Sciatic nerve (tissue), 2 donors: Measurements from ENCODE around the gene STK39. TPM values are rescaled to one million over a fixed set of nuclear protein-coding genes. Genes with fewer than 3 reads are reported as not detected.
A peak's percentile ranks its signal among the peaks of the same experiment; 100 is the strongest.

Experiments used
- ATAC-seq: fragments of 200-7000 bp; cut with Tn5 transposase; one replicate; pipeline ENCODE4 v1.9.1; 2020; ENCODE audit warnings: mild to moderate bottlenecking, moderate library complexity
- DNase-seq: peaks from one replicate; pipeline ENCODE4 v3.0.0-alpha.2; 2020; ENCODE audit warnings: low spot score
- intact Hi-C: fragments of 100-400 bp; cut with DNase I; formaldehyde crosslinking; loops from one replicate; pipeline ENCODE4 v1.14.2; 2022
- total RNA-seq: library from RNA; stranded (reverse); fragmentation: NEBNext Ultra II Directional; extraction: Animal tissue kit (Norgen Biotek cat#: 25700); gene quantifications from one replicate; pipeline ENCODE4 v1.2.1, GENCODE V29; 2021
- donor health status: DM: no; HTN: no; CAD: no.
- donor health status: DM: no; HTN: no; CAD: no.

STK39 gene
- total RNA-seq, 1 donor from 2014 or later, result 19.0 TPM

DNA sequence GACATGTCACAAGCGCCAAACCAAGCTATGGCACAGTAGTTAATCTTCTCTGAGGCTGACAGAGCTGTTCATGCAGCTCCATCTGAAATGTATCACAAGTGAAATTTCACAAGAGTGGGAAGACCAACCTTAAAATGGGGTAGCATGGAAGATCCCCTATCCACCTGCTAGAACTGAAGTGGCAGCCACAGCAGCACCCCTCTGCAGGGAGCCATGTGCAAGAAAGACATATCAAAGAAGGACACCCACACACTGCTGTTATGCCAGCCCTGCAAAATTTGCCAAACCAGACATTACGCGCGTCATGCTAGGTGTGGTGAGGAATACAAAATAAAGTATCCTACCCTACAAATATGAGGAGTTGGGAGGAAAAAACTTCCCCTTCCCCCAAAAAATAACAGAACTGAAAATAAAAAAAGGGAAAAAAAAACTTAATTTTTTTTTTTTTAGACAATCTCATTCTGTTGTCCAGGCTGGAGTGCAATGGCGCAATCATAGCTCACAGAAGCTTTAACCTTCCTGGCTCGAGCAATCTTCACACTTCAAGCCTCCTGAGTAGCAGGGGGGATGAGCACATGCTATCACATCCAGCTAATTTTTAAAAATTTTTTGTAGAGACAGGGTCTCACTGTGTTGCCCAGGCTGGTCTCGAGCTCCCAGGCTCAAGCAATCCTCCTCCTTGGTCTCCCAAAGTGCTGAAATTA, 76.2 kb downstream of the STK39 start:
- DNase-seq (no peak), ATAC-seq (no peak)
- intact Hi-C loops, result no loop called here

- DNase-seq, result no peak
- intact Hi-C loops, result no loop called here
- ATAC-seq, result no peak
Observed at GRCh38 chr2:168169097-168169745, 78.2 kb downstream of the STK39 start.

- intact Hi-C loops, result no loop called here
- ATAC-seq (no peak), DNase-seq (no peak)
Observed at GRCh38 chr2:168167511-168168263, 79.7 kb downstream of the STK39 start.

GRCh38 chr2:168166902-168167510, 80.4 kb downstream of the STK39 start:
- no peak for DNase-seq
- intact Hi-C loops, result no loop called here
- ATAC-seq, result no peak

- ATAC-seq, result peak; percentile 34
- intact Hi-C loops, result no loop called here
- no peak for DNase-seq
Observed at GRCh38 chr2:168165985-168166901, 81.2 kb downstream of the STK39 start.

DNA sequence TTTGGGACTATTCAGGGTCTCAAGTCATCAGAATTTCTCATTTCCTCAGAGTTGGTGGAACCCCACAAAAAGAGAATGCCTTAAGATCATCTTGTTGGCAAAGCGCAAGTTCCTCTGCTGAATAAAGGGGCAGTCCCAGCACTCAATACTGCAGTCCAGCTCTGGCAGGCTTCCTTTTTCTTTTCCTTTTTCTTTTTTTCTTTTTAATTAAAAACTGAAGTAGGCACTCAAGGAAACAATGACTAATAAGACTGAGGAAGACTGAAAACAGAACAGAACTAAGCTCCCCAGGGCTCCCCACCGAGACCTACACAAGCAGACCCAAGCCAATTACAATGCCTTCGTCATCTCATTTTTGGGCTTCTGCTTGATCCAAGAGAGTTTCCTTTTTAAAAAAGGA, 82.0 kb downstream of the STK39 start:
- peak; percentile 85 for ATAC-seq
- DNase-seq, result no peak
- intact Hi-C loops, result no loop called here

- no peak for ATAC-seq
- DNase-seq, result no peak
- intact Hi-C loops, result no loop called here
Observed at GRCh38 chr2:168160897-168161296, 86.5 kb downstream of the STK39 start.

- ATAC-seq, result peak; percentile 67
- intact Hi-C loops, result no loop called here
- no peak for DNase-seq
Observed at GRCh38 chr2:168159754-168160585, 87.4 kb downstream of the STK39 start.

DNA sequence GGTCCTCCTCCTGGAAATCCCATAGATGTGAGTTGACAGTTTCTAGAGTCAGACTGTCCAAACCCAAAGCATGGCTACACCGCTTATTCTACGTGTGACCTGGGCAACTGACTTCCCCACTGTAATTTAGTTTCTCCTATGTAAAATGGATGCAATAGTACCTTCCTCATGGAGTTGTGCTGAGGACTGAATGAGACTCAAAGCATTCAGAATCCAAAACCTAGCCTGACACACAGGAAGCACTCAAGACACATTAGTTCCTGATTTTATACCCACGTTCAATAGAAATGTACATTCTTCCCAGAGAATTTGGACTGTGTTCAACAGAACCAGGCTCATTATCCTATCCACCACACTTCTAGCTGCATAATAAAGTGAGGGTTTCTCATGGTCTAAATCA, 88.8 kb downstream of the STK39 start:
- intact Hi-C loops, result no loop called here
- no peak for ATAC-seq
- no peak for DNase-seq

DNA sequence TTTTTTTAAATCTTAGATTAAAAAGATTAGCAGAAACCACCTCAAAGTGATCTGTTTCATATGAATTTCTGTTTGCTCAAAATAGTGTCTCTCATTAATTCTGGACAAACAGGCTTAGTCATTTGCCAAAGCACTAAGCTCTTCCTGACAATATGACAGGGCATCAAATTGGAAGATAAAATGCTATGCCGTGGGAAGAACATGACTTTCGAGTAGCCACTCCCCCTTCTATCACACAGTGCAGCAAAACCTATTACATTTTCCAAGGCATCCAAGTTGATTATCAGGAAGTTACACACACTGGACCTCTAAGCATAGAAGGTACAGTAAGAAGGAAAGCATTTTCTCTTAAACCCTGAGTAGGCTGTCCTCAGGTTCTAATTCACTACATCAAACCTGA, 89.5 kb downstream of the STK39 start:
- intact Hi-C loops, result no loop called here
- no peak for DNase-seq
- ATAC-seq, result no peak

DNA sequence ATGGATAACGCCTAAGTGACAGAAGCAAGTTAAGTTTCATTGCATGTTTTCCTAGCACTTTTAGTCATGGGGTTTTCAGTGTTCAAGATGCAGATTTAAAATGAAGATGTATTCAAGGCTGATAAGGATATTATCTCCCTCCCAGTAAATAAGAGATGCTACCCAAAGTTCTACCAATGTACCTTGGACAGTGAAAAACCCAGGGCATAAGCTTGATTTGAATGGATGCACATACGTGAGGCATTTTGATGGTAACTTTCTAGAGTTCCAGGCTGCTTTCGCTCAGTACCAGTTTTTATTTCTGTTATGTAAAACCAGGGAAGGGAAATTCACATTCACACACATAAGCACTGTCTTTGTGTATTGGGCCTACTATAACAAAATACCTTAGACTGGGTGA, 90.3 kb downstream of the STK39 start:
- DNase-seq, result no peak
- no peak for ATAC-seq
- intact Hi-C loops, result no loop called here

DNA sequence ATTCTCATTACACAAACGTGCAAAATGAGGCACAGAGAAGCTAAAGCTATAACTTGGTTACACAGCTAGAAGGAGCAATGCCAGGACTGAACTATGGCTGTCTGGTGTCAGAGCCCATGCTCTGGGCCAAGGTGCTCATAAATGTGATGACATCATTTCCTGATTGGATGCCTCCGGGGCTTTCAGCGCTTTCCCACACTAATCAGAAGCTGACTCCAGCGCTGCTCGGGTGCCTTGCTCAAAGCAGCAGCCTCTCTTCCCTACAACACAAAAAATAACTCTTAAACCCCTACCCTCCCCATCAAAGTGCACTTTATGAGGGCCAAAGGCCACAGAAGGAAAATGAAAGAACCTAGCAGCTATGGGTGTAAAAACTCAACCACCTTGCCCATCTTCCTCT, 90.7 kb downstream of the STK39 start:
- intact Hi-C loops, result no loop called here
- ATAC-seq (peak; percentile 14), DNase-seq (no peak)

DNA sequence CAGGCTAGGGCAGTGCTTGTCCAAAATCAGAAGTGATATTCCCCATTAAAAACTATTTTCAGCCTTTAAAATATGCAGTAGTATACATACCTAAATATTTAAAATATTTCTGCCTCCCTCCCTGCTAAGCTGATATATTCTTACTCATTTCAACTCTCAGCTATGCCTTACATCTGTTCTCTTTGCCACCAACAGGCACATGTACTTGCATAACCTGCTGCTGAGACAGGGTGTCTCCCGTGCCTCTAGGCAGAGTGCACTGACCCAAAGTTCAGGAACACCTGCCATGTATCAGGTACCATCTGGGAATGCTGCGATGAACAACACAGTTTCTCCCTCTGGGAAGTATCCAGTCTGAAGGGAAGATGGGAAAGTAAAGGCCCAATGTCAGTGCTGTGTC, 91.7 kb downstream of the STK39 start:
- intact Hi-C loops, result no loop called here
- ATAC-seq, result no peak
- no peak for DNase-seq

DNA sequence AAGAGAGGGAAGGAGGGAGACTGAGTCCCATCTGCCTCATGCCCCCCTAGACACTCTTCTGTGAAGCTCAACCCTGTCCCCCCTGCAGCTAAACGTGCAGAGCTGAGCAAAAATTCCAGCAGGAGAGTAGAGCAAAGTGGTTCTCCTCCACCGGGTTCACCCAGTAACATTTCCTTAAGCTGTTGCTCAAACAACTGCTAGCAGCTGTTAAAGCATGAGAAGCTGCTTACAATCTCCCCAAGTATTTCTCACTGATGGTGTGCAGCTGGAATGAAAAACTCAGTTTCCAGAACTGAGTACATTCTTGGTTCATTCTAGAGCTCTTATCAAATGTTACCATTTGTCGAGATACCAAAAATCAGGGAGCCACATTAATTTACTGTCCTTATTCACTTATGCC, 92.3 kb downstream of the STK39 start:
- intact Hi-C loops, result no loop called here
- DNase-seq, result no peak
- peak; percentile 41 for ATAC-seq

DNA sequence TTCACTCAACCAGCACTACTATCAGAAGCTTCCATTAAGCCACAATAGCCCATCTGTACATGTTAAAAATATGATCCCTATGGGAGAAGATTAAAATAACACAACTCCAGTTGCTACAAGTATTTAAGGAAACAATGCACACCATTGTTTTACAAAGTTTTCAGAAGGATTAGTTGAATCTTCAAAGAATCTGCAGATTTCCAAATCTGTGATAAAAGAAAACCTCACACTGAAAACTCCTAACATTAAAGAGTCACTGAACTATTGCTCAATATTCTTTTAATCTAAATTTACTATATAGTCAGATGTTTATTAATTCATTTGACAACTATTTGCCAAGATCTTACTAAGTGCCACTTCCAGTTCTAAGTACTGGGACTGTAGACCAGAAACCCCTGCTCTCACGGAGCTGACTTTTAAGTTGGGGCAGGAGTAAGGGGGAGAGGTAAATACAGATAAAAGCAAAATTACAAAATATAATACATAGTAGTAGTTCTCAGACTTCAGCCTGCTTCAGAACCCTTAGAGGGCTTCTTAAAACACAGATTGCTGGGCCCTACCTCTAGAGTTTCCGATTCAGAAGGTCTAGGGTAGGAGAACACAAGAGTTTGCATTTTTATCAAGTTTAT, 94.4 kb downstream of the STK39 start:
- ATAC-seq (peak; percentile 40), DNase-seq (no peak)
- intact Hi-C loops, result no loop called here

DNA sequence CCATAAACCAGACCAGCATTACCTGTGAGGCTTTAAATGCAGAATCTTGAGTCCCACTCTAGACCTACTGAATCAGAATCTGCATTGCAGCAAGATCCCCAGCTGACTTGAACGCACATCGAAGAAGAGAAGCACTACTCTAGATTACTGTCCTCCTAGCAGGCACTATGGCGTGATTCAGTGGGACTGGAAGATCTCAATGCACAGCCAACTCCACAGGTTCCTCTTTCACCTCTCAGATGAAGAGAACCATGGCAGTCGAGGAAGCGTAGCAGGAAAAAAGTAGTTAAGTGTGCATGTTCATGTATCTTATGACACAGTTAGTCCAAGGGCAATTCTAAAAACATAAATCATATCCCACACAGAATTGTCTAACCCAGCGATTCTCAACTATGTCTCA, 97.4 kb downstream of the STK39 start:
- intact Hi-C loops, result no loop called here
- DNase-seq (no peak), ATAC-seq (no peak)

DNA sequence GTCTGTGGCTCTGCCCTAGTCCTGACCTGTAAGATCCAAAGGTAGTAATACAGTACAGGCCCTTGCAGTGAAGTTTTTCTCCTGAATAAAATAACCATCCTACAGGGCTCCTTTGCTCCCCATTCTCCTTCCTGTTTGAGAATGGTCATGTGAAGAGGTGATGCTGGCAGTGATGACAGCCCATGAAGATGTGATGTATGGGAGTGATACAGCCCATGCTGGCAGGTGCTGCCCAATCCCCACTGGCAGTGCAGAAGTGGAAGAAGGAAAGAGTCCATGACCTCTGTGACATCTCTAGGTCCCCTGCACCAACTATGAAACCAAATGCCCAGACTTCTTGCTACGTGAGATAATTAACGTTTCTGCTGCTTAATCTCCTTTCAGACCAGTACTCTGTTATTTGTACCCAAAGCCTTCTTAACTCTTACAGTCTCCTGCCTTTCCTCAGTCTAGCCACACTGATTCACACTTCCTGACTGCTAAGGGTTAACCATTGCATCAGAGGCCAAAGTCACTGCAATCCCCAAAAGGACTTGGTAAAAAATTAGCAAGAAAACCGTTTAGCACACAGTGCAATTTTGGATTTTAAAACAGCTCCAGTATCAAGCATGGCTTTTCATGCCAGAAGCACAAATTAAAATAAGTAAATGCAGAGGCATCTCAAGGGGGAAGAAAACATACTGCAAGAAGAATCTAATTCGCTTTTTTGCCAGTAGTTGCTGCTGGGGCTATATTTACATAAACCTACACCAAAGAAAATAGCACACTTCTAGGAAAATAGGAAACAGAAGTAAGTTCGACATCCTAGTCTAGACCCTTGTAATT, 98.0 kb downstream of the STK39 start:
- intact Hi-C loops, result no loop called here
- no peak for ATAC-seq
- no peak for DNase-seq
